SK-N-SH (cell line): ENCODE data around the gene ATP4A. TPM values are rescaled to one million over a fixed set of nuclear protein-coding genes. Genes with fewer than 3 reads are reported as not detected.
"Not testable (repeated sequence)": the region's sequence is repeated elsewhere in the genome, so short reads cannot be mapped to it uniquely, and the experiment has no call there.

ENCODE experiments used
- CTCF ChIA-PET: fragments of 300-600, 350-600 bp; formaldehyde crosslinking; extraction: SDS; loops from one replicate; lab custom pipeline; 2021; lab: Yijun Ruan, JAX
- POLR2A ChIA-PET: fragments of 350-600 bp; sonication (Branson Sonifier 250); formaldehyde crosslinking; extraction: SDS; loops from one replicate; lab custom pipeline; 2020; ENCODE audit warnings: antibody characterized with exemption, inconsistent platforms; lab: Yijun Ruan, JAX
- DNase-seq: peaks from one replicate; pipeline ENCODE4 v3.0.0; 2012
- H2AFZ ChIP-seq: fragments of 200-600 bp; sonication (generic); 2 replicates; pipeline ENCODE4 v1.8.1; 2016; ENCODE audit warnings: antibody characterized with exemption, mild to moderate bottlenecking, low read depth
- H3F3A ChIP-seq: fragments of 200-600 bp; sonication (generic); replicated peaks from 2 replicates; pipeline ENCODE3; 2016; ENCODE audit warnings: antibody characterized with exemption, mild to moderate bottlenecking; ENCODE audit not compliant: insufficient read depth
- H3K27ac ChIP-seq, 2 experiments: fragments of 200-500 bp in 1 of 2; fragments of 200-600 bp in 1 of 2; sonication (Bioruptor generic) in 1 of 2; sonication (generic), shearing (Covaris generic) in 1 of 2; 2 replicates each; pipeline versions ENCODE4 v1.5.1 to v1.6.1; 2014 to 2016; ENCODE audit warnings: low read depth in 2 of 2, inconsistent platforms in 1 of 2, low read length in 1 of 2, mild to moderate bottlenecking in 1 of 2, mixed read lengths in 1 of 2
- H3K27me3 ChIP-seq: fragments of 200-600 bp; sonication (generic), shearing (Covaris generic); 2 replicates; pipeline ENCODE4 v1.6.1; 2016; ENCODE audit warnings: mixed run types; ENCODE audit not compliant: insufficient read depth
- H3K36me3 ChIP-seq, 2 experiments: fragments of 200-500 bp in 1 of 2; fragments of 200-600 bp in 1 of 2; sonication (Bioruptor generic) in 1 of 2; sonication (generic) in 1 of 2; replicated peaks in 1 of 2; 2 replicates each; pipeline versions ENCODE3 to v1.5.1; 2014 to 2016; ENCODE audit warnings: low read length in 1 of 2, mild to moderate bottlenecking in 1 of 2; ENCODE audit not compliant: insufficient read depth in 2 of 2, control insufficient read depth in 1 of 2
- H3K4me1 ChIP-seq, 2 experiments: fragments of 200-500 bp in 1 of 2; fragments of 200-600 bp in 1 of 2; sonication (Bioruptor generic) in 1 of 2; sonication (generic), shearing (Covaris generic) in 1 of 2; 2 replicates each; pipeline versions ENCODE4 v1.5.1 to v1.6.1; 2014 to 2016; ENCODE audit warnings: low read depth in 1 of 2, low read length in 1 of 2, mixed run types in 1 of 2; ENCODE audit not compliant: insufficient read depth in 2 of 2, control insufficient read depth in 1 of 2
- H3K4me2 ChIP-seq: fragments of 200-600 bp; sonication (generic), shearing (Covaris generic); 2 replicates; pipeline ENCODE4 v1.6.1; 2017; ENCODE audit warnings: mixed run types
- H3K4me3 ChIP-seq, 2 experiments: fragments of 200-500 bp in 1 of 2; fragments of 200-600 bp in 1 of 2; sonication (Bioruptor generic) in 1 of 2; sonication (generic), shearing (Covaris generic) in 1 of 2; 2 replicates each; pipeline versions ENCODE4 v1.5.1 to v1.8.1; 2014 to 2016; ENCODE audit warnings: low read depth in 2 of 2, inconsistent platforms in 1 of 2, low read length in 1 of 2, mild to moderate bottlenecking in 1 of 2, mixed read lengths in 1 of 2, moderate library complexity in 1 of 2
- H3K79me2 ChIP-seq: fragments of 200-600 bp; sonication (generic); 2 replicates; pipeline ENCODE4 v1.8.1; 2017; ENCODE audit warnings: mild to moderate bottlenecking; ENCODE audit not compliant: insufficient read depth
- H3K9ac ChIP-seq: fragments of 200-600 bp; sonication (generic); 2 replicates; pipeline ENCODE4 v1.6.1; 2017; ENCODE audit warnings: mixed run types
- H3K9me2 ChIP-seq: fragments of 200-600 bp; sonication (generic); 2 replicates; pipeline ENCODE4 v1.6.1; 2017; ENCODE audit warnings: mixed run types
- H3K9me3 ChIP-seq: fragments of 200-600 bp; sonication (generic); 2 replicates; pipeline ENCODE4 v1.6.1; 2017; ENCODE audit warnings: mixed run types, mild to moderate bottlenecking, moderate library complexity
- H4K20me1 ChIP-seq: fragments of 200-600 bp; sonication (generic); 2 replicates; pipeline ENCODE4 v1.6.1; 2017; ENCODE audit warnings: mild to moderate bottlenecking, mixed run types; ENCODE audit not compliant: insufficient read depth
- CHD2 ChIP-seq: fragments of 150-350 bp; IDR thresholded peaks from 2 replicates; pipeline ENCODE4 v1.6.1; 2018; ENCODE audit warnings: low read length; ENCODE audit not compliant: partially characterized antibody
- ELF1 ChIP-seq: IDR thresholded peaks from 2 replicates; pipeline ENCODE4 v1.4.0; 2012
- EZH2phosphoT487 ChIP-seq: fragments of 200-600 bp; sonication (generic); IDR thresholded peaks from 2 replicates; pipeline ENCODE4 v1.6.1; 2017; ENCODE audit warnings: low read depth, mixed run types, mild to moderate bottlenecking, antibody characterized with exemption, moderate library complexity, borderline replicate concordance
- FOSL2 ChIP-seq: IDR thresholded peaks from 2 replicates; pipeline ENCODE4 v1.4.0; 2012; ENCODE audit warnings: low read depth, mild to moderate bottlenecking, moderate library complexity, borderline replicate concordance
- FOXJ3 ChIP-seq: sonication (generic); formaldehyde crosslinking; IDR thresholded peaks from 2 replicates; pipeline ENCODE4 v1.5.1; 2020; ENCODE audit warnings: mild to moderate bottlenecking, missing genetic modification reagents
- FOXM1 ChIP-seq: IDR thresholded peaks from 2 replicates; pipeline ENCODE4 v1.4.0; 2012; ENCODE audit warnings: low read depth, mild to moderate bottlenecking
- IRF3 ChIP-seq: fragments of 150-350 bp; IDR thresholded peaks from 2 replicates; pipeline ENCODE4 v1.6.1; 2016; ENCODE audit warnings: mild to moderate bottlenecking, low read depth, low read length
- JUND ChIP-seq: IDR thresholded peaks from 2 replicates; pipeline ENCODE4 v1.4.0; 2012
- NFIC ChIP-seq: IDR thresholded peaks from 2 replicates; pipeline ENCODE4 v1.4.0; 2012; ENCODE audit warnings: borderline replicate concordance
- PBX3 ChIP-seq: IDR thresholded peaks from 2 replicates; pipeline ENCODE4; 2012
- REST ChIP-seq: IDR thresholded peaks from 2 replicates; pipeline ENCODE4 v1.6.1; 2012; ENCODE audit warnings: mild to moderate bottlenecking, low read depth, low read length, moderate library complexity
- SMC3 ChIP-seq: IDR thresholded peaks from 2 replicates; pipeline ENCODE4 v1.6.1; 2012; ENCODE audit warnings: low read depth, low read length, improper control_type of control experiment
- TAF1 ChIP-seq: IDR thresholded peaks from 2 replicates; pipeline ENCODE4 v1.6.1; 2012; ENCODE audit warnings: low read depth, mild to moderate bottlenecking, low read length, moderate library complexity, borderline replicate concordance
- TCF12 ChIP-seq: IDR thresholded peaks from 2 replicates; pipeline ENCODE4 v1.4.0; 2012
- USF2 ChIP-seq: fragments of 150-350 bp; IDR thresholded peaks from 2 replicates; pipeline ENCODE4 v1.6.1; 2017; ENCODE audit warnings: antibody characterized with exemption, low read length, low read depth, borderline replicate concordance
- YY1 ChIP-seq: IDR thresholded peaks from 2 replicates; pipeline ENCODE4 v1.4.0; 2012; ENCODE audit warnings: low read depth, mild to moderate bottlenecking
- ZBTB33 ChIP-seq: IDR thresholded peaks from 2 replicates; pipeline ENCODE4 v1.4.0; 2012; ENCODE audit warnings: low read depth, borderline replicate concordance
- WGBS: methylation state at CpG from one replicate; pipeline ENCODE4 v1.1.6; 2017; ENCODE audit warnings: low lambda C conversion rate; 5-methylcytosine and 5-hydroxymethylcytosine counted together
- polyA plus RNA-seq, 3 experiments: library from polyadenylated mRNA; depleted of rRNA; stranded (reverse); fragments of >200 nt; gene quantifications; 2 replicates each; pipeline ENCODE4 v1.2.3, GENCODE V29; 2012

Gene ATP4A
- polyA plus RNA-seq, 1 of the 3 experiments (the other 2 are of a cell fraction): not detected

GRCh38 chr19:35604436-35604835 lies 41.0 kb upstream of the ATP4A start:
- H4K20me1 ChIP-seq, H3K9ac ChIP-seq, H2AFZ ChIP-seq, H3F3A ChIP-seq, H3K27ac ChIP-seq, H3K4me1 ChIP-seq, H3K36me3 ChIP-seq, H3K4me3 ChIP-seq, DNase-seq, H3K9me3 ChIP-seq, H3K79me2 ChIP-seq, H3K4me2 ChIP-seq, H3K9me2 ChIP-seq: not testable (repeated sequence)
- WGBS: 27% methylated on average over 4 of the region's 4 CpGs
- ChIA-PET POLR2A (interaction anchor here (0.7 kb wide), 1 partner anchor 461 kb away, joined by 3 read pairs; no protein-coding TSS in a partner anchor), CTCF (interaction anchor here (0.9 to 1.9 kb wide), 2 partner anchors 12 to 17 kb away, joined by 3 to 7 read pairs; no protein-coding TSS in a partner anchor)
- H3K27me3 ChIP-seq: peaks cover 34% of the 10 kb centered on the region; the same call in 1 of the 2 replicates

GRCh38 chr19:35601971-35602370 lies 38.5 kb upstream of the ATP4A start:
- no peaks in the 10 kb centered on the region for H3K9me3 ChIP-seq
- no peaks in the 10 kb centered on the region for H3K4me1 ChIP-seq
- WGBS: 10% methylated on average over 3 of the region's 3 CpGs
- H3K27me3 ChIP-seq: peaks cover 34% of the 10 kb centered on the region; the same call in 1 of the 2 replicates
- H3F3A ChIP-seq: no peaks in the 10 kb centered on the region
- DNase-seq: no peak
- no peaks in the 10 kb centered on the region for H4K20me1 ChIP-seq
- TF ChIP-seq JUND (no peak), CHD2 (no peak), FOSL2 (no peak), NFIC (no peak), PBX3 (no peak), USF2 (no peak), TCF12 (no peak), YY1 (no peak), SMC3 (no peak), FOXM1 (no peak), REST (no peak), ZBTB33 (no peak), TAF1 (no peak), IRF3 (no peak), EZH2phosphoT487 (no peak), ELF1 (no peak), FOXJ3 (no peak)
- no peaks in the 10 kb centered on the region for H3K36me3 ChIP-seq
- ChIA-PET CTCF (no interaction called here), POLR2A (no interaction called here)
- no peak overlapping the region for H2AFZ ChIP-seq
- no peak overlapping the region for H3K9ac ChIP-seq
- H3K79me2 ChIP-seq: no peaks in the 10 kb centered on the region
- H3K4me2 ChIP-seq: no peak overlapping the region
- H3K27ac ChIP-seq: no peak overlapping the region
- H3K4me3 ChIP-seq: no peak overlapping the region
- no peaks in the 10 kb centered on the region for H3K9me2 ChIP-seq
